Endothelial cell of umbilical vein (primary cell): Measurements from ENCODE around the gene MYO9B. TPM values are rescaled to one million over a fixed set of nuclear protein-coding genes. Genes with fewer than 3 reads are reported as not detected.

Experiments used
- BruUV-seq: library from RNA; stranded (reverse); fragments of 400-500 nt; replicated peaks from 2 replicates; lab custom pipeline; 2021; lab: Mats Ljungman, UMichigan
- CTCF ChIA-PET: fragments of 300-600, 350-600 bp; sonication (Branson Sonifier 250); formaldehyde crosslinking; loops from one replicate; lab custom pipeline; 2021; ENCODE audit warnings: antibody characterized with exemption, inconsistent platforms; lab: Charles Lee
- POLR2A ChIA-PET: fragments of 300-600, 350-600 bp; sonication (Branson Sonifier 250); formaldehyde crosslinking; loops from one replicate; lab custom pipeline; 2021; ENCODE audit warnings: antibody characterized with exemption, inconsistent platforms; lab: Charles Lee
- DNase-seq: peaks from one replicate; pipeline ENCODE4 v3.0.0-alpha.2; 2011; ENCODE audit warnings: low read depth, low spot score
- FAIRE-seq: peaks from 2 replicates; lab custom pipeline; 2011; peaks lifted over from hg19 to GRCh38; lab: Jason Lieb, UNC
- H2AFZ ChIP-seq: 2 replicates; pipeline ENCODE4 v1.6.0; 2012; ENCODE audit warnings: low read depth, low read length, control low read depth, inconsistent platforms
- H3K27ac ChIP-seq: 2 replicates; pipeline ENCODE4 v1.5.1; 2011; ENCODE audit warnings: low read depth, mild to moderate bottlenecking, control low read depth, low read length, moderate library complexity; ENCODE audit not compliant: insufficient read depth
- H3K27me3 ChIP-seq, 2 experiments: 2 replicates each; pipeline versions ENCODE4 v1.6.0 to v1.6.1; 2011; ENCODE audit warnings: low read length in 2 of 2, mixed read lengths in 1 of 2; ENCODE audit not compliant: control insufficient read depth in 2 of 2, insufficient read depth in 2 of 2
- H3K36me3 ChIP-seq, 2 experiments: 2 replicates in 1 of 2; 3 replicates in 1 of 2; pipeline ENCODE4 v1.5.1; 2011; ENCODE audit warnings: low read length in 2 of 2, mild to moderate bottlenecking in 1 of 2, moderate library complexity in 1 of 2; ENCODE audit not compliant: control insufficient read depth in 2 of 2, insufficient read depth in 2 of 2; ENCODE audit errors: extremely low read depth in 1 of 2
- H3K4me1 ChIP-seq: 3 replicates; pipeline ENCODE4 v1.5.1; 2011; ENCODE audit warnings: mild to moderate bottlenecking, low read length; ENCODE audit not compliant: control insufficient read depth, insufficient read depth; ENCODE audit errors: extremely low read depth
- H3K4me2 ChIP-seq: 2 replicates; pipeline ENCODE4 v1.6.1; 2011; ENCODE audit warnings: low read length, control low read depth, mixed read lengths; ENCODE audit not compliant: insufficient read depth
- H3K4me3 ChIP-seq, 3 experiments: fragments of 200-600 bp in 1 of 3; sonication (generic), shearing (Covaris generic) in 1 of 3; replicated peaks in 1 of 3; 2 replicates each; pipeline ENCODE4 v1.5.1; 2011 to 2016; ENCODE audit warnings: control low read depth in 3 of 3, low read length in 3 of 3, mild to moderate bottlenecking in 2 of 3, inconsistent platforms in 1 of 3, low read depth in 1 of 3, moderate library complexity in 1 of 3; ENCODE audit not compliant: insufficient read depth in 1 of 3
- H3K79me2 ChIP-seq: 2 replicates; pipeline ENCODE4 v1.6.0; 2012; ENCODE audit warnings: low read length, inconsistent platforms; ENCODE audit not compliant: control insufficient read depth, insufficient read depth
- H3K9ac ChIP-seq: replicated peaks from 2 replicates; pipeline ENCODE3; 2011; ENCODE audit warnings: low read length, control low read depth; ENCODE audit not compliant: insufficient read depth; ENCODE audit errors: extremely low read depth
- H3K9me1 ChIP-seq: replicated peaks from 3 replicates; pipeline ENCODE4 v1.6.0; 2011; ENCODE audit warnings: mild to moderate bottlenecking, low read length; ENCODE audit not compliant: control insufficient read depth, insufficient read depth; ENCODE audit errors: extremely low read depth
- H3K9me3 ChIP-seq: replicated peaks from 2 replicates; pipeline ENCODE4 v1.5.1; 2012; ENCODE audit warnings: low read length, inconsistent platforms; ENCODE audit not compliant: control insufficient read depth, insufficient read depth
- H4K20me1 ChIP-seq: replicated peaks from 2 replicates; pipeline ENCODE3; 2011; ENCODE audit warnings: mild to moderate bottlenecking, low read length; ENCODE audit not compliant: control insufficient read depth, insufficient read depth; ENCODE audit errors: extremely low read depth
- CTCF ChIP-seq, 2 donors: IDR thresholded peaks; 1 replicate in 1 of 2; 2 replicates in 1 of 2; pipeline ENCODE4 v1.5.1; 2011; ENCODE audit warnings: low read length in 2 of 2, mild to moderate bottlenecking in 2 of 2, moderate library complexity in 2 of 2, control low read depth in 1 of 2, inconsistent platforms in 1 of 2, low read depth in 1 of 2; ENCODE audit not compliant: insufficient read depth in 1 of 2; ENCODE audit errors: extremely low read depth in 1 of 2
- EZH2 ChIP-seq: IDR thresholded peaks from 2 replicates; pipeline ENCODE4 v1.6.1; 2012; ENCODE audit warnings: borderline replicate concordance, low read depth, mild to moderate bottlenecking, moderate library complexity, low read length, inconsistent platforms; ENCODE audit not compliant: severe bottlenecking
- FOS ChIP-seq: IDR thresholded peaks from 2 replicates; pipeline ENCODE4 v1.6.1; 2011; ENCODE audit warnings: mild to moderate bottlenecking, low read length, moderate library complexity, borderline replicate concordance; ENCODE audit not compliant: insufficient read depth
- GATA2 ChIP-seq: IDR thresholded peaks from 2 replicates; pipeline ENCODE4 v1.7.0; 2011; ENCODE audit warnings: low read depth, mild to moderate bottlenecking, moderate library complexity, mixed read lengths, low read length; ENCODE audit not compliant: insufficient read length, insufficient read depth
- JUN ChIP-seq: IDR thresholded peaks from 2 replicates; pipeline ENCODE4 v1.6.1; 2011; ENCODE audit warnings: borderline replicate concordance, low read depth; ENCODE audit not compliant: insufficient read length, insufficient read depth
- MYC ChIP-seq: IDR thresholded peaks from one replicate; pipeline ENCODE4 v1.6.1; 2011; ENCODE audit warnings: mild to moderate bottlenecking, low read depth, low read length
- POLR2A ChIP-seq: IDR thresholded peaks from 2 replicates; pipeline ENCODE4 v1.6.1; 2012; ENCODE audit warnings: low read depth, mild to moderate bottlenecking, control low read depth, low read length
- POLR2AphosphoS5 ChIP-seq: IDR thresholded peaks from 2 replicates; pipeline ENCODE4 v1.6.1; 2012; ENCODE audit warnings: low read depth, mild to moderate bottlenecking, control low read depth, low read length, moderate library complexity; ENCODE audit not compliant: insufficient read depth
- dilution Hi-C: fragments of 300-500 bp; cut with MboI; formaldehyde crosslinking; loops from one replicate; pipeline ENCODE4 v1.15.0; 2019; ENCODE audit warnings: low sequenced_read_pairs; ENCODE audit not compliant: extremely low pct_ligation_motif_present
- intact Hi-C: fragments of 100-400 bp; cut with micrococcal nuclease; formaldehyde crosslinking; loops from one replicate; pipeline ENCODE4 v1.10.0; 2022
- polyA plus RNA-seq, 4 experiments: library from polyadenylated mRNA; depleted of rRNA in 3 of 4; stranded (reverse) in 3 of 4; unstranded in 1 of 4; fragments of >200 nt; gene quantifications; 2 replicates each; pipeline versions ENCODE4 v1.2.1 to v1.2.3, GENCODE V29; 2011 to 2012; ENCODE audit warnings: missing spikeins in 1 of 4
- total RNA-seq: library from RNA; stranded (reverse); gene quantifications from 2 replicates; pipeline ENCODE4 v1.2.3, GENCODE V29; 2021
- TF ChIP-seq, protein P1 (sequence below): IDR thresholded peaks from 2 replicates; pipeline ENCODE4 v1.6.1; 2011; ENCODE audit not compliant: insufficient read depth, insufficient read length

Gene MYO9B
- total and polyA plus RNA-seq, 2 donors (not counting 3 experiments of a cell fraction or from before 2014, with no cell fraction given) = 64.4 to 119 TPM

GRCh38 chr19:17127671-17128070 is 52.1 kb downstream of the MYO9B start:
- Histone ChIP-seq H3K4me3 (no peak overlapping the region), H3K9me1 (no peaks in the 10 kb centered on the region), H3K9ac (no peak overlapping the region), H4K20me1 (no peaks in the 10 kb centered on the region), H3K36me3 (peaks cover 0 to 4% of the 10 kb centered on the region in 2 experiments), H3K9me3 (no peaks in the 10 kb centered on the region), H3K4me2 (no peak overlapping the region), H3K27ac (no peak overlapping the region), H3K4me1 (no peaks in the 10 kb centered on the region), H2AFZ (no peak overlapping the region), H3K79me2 (peaks cover 14% of the 10 kb centered on the region), H3K27me3 (no peaks in the 10 kb centered on the region)
- ChIA-PET CTCF (no interaction called here), POLR2A (no interaction called here)
- dilution Hi-C loops (no loop called here), intact Hi-C loops (no loop called here)
- TF ChIP-seq POLR2AphosphoS5 = no peak
- no peak for TF ChIP-seq CTCF (IDR thresholded peaks at IDR 0.05; ENCODE audit: extremely low read depth in 1 of 2, insufficient read depth in 1 of 2, low read depth in 1 of 2, low read length in 2 of 2)
- TF ChIP-seq MYC = no peak
- no peak for TF ChIP-seq GATA2
- no peak for TF ChIP-seq EZH2
- no peak for TF ChIP-seq POLR2A
- TF ChIP-seq JUN = no peak
- TF ChIP-seq, protein P1, sequence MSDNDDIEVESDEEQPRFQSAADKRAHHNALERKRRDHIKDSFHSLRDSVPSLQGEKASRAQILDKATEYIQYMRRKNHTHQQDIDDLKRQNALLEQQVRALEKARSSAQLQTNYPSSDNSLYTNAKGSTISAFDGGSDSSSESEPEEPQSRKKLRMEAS = no peak
- TF ChIP-seq FOS = no peak
- FAIRE-seq = no peak
- DNase-seq = no peak
- no TSS peak for BruUV-seq
